IPS-20b (cell line): ENCODE data around the gene ARHGAP22.

Source experiments
- H3K27ac ChIP-seq: one replicate; pipeline ENCODE4 v1.5.1; 2013; ENCODE audit warnings: low read length
- H3K27me3 ChIP-seq: 2 replicates; pipeline ENCODE4 v1.6.1; 2013; ENCODE audit warnings: mild to moderate bottlenecking, low read length, inconsistent platforms; ENCODE audit not compliant: insufficient read depth
- H3K36me3 ChIP-seq: 2 replicates; pipeline ENCODE4 v1.6.1; 2013; ENCODE audit warnings: low read depth, mild to moderate bottlenecking, inconsistent platforms, low read length, moderate library complexity; ENCODE audit not compliant: insufficient read depth
- H3K4me1 ChIP-seq: 2 replicates; pipeline ENCODE4 v1.6.1; 2013; ENCODE audit warnings: mild to moderate bottlenecking, control low read depth, inconsistent platforms, low read length, moderate library complexity; ENCODE audit not compliant: insufficient read depth
- H3K4me3 ChIP-seq: 2 replicates; pipeline ENCODE4 v1.5.1; 2013; ENCODE audit warnings: mild to moderate bottlenecking, low read length, inconsistent platforms
- H3K9ac ChIP-seq: 2 replicates; pipeline ENCODE4 v1.6.1; 2013; ENCODE audit warnings: low read depth, mild to moderate bottlenecking, inconsistent platforms, low read length, moderate library complexity
- H3K9me3 ChIP-seq: 2 replicates; pipeline ENCODE4 v1.6.1; 2013; ENCODE audit warnings: mild to moderate bottlenecking, low read depth, low read length, inconsistent platforms; ENCODE audit not compliant: insufficient read depth

Gene ARHGAP22

DNA sequence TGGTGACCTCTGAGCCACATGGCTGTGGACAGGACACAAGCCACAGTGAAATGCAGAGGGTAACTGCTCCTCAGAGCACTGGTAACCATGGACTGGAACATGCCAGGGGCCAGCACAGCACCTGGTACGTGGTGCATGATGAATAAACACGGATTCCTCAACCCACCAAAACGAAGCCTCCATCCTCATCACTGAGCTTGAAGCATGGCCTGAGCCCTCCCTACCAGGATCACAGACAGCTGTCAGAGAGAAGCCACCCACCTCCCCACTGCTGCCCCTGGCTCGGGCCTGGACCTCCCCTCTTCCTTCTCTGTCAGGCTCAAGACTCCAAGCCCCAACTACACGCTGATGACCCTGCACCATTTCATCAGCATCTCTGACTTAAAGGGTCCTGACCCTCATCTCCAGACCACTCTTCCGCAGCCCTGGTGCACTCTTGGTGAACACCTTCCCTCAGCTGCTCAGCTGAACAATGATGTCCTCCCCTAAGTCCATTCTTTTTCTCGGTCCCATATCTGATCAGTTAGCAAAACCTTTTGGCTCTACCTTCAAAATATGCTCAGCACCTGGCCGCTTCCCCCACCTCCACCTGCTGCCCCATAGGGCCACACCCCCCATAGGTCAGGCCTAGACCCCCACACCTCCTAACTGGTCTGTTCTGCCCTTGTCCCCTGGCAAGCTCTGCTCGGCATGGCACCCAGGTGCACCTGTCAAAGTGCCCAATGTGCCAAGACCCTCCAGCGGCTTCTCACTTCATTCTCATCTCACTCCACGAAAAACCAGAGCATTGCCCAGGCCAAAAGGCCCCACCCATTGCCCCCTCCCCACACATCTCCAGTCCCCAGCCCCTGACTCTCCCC is 157.3 kb downstream of the ARHGAP22 start:
- peaks cover 5% of the 10 kb centered on the region; the same call in 1 of the 2 replicates for H3K36me3 ChIP-seq
- H3K9me3 ChIP-seq, result no peaks in the 10 kb centered on the region
- H3K4me1 ChIP-seq, result peaks cover 8% of the 10 kb centered on the region; the same call in 1 of the 2 replicates
- no peak overlapping the region for H3K9ac ChIP-seq
- H3K27me3 ChIP-seq, result no peaks in the 10 kb centered on the region
- H3K27ac ChIP-seq, result no peak overlapping the region
- H3K4me3 ChIP-seq, result no peak overlapping the region

DNA sequence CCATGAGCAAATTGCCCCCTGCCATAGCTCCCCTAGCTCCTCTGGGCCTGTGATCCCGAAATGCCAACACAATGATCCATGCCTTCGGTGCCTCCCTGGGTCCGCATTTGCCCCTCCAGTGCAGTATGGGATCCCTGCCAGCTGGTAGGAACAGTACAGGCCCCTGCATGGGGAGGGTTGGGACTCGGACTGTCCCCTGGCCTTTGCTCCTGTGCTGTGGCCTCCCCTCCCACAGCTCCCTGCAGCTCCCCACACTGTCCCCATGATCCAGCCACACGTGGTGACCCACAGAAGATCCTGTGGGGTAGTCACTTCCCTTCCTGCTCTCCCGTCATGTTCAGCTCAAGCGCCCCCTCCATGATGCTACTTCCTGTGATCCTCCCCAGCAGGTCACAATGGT is 158.1 kb downstream of the ARHGAP22 start:
- peaks cover 8% of the 10 kb centered on the region; the same call in 1 of the 2 replicates for H3K4me1 ChIP-seq
- H3K4me3 ChIP-seq, result no peak overlapping the region
- H3K27me3 ChIP-seq, result no peaks in the 10 kb centered on the region
- H3K9me3 ChIP-seq, result no peaks in the 10 kb centered on the region
- H3K9ac ChIP-seq, result no peak overlapping the region
- peaks cover 5% of the 10 kb centered on the region; the same call in 1 of the 2 replicates for H3K36me3 ChIP-seq
- no peak overlapping the region for H3K27ac ChIP-seq

DNA sequence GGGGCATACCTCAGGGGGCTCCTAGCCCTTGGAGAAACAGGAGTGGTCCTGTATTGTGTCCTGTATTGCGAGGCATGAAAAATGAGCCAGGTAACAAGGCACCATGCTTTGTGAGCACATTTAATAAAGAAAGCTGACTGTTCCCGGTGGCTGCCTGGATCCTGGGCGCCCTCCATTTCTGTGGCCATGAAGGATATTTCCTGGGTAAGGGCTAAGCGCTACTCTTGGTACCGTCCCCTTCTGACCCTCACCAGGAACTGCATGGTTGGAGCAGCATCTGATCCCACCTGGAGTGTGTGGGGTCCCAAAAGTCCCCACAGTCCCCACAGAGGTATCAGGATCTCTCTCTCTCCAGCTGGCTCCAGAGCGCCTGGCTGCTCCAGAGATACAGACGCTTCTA is 158.9 kb downstream of the ARHGAP22 start:
- H3K4me1 ChIP-seq, result peaks cover 8% of the 10 kb centered on the region; the same call in 1 of the 2 replicates
- peaks cover 5% of the 10 kb centered on the region; the same call in 1 of the 2 replicates for H3K36me3 ChIP-seq

DNA sequence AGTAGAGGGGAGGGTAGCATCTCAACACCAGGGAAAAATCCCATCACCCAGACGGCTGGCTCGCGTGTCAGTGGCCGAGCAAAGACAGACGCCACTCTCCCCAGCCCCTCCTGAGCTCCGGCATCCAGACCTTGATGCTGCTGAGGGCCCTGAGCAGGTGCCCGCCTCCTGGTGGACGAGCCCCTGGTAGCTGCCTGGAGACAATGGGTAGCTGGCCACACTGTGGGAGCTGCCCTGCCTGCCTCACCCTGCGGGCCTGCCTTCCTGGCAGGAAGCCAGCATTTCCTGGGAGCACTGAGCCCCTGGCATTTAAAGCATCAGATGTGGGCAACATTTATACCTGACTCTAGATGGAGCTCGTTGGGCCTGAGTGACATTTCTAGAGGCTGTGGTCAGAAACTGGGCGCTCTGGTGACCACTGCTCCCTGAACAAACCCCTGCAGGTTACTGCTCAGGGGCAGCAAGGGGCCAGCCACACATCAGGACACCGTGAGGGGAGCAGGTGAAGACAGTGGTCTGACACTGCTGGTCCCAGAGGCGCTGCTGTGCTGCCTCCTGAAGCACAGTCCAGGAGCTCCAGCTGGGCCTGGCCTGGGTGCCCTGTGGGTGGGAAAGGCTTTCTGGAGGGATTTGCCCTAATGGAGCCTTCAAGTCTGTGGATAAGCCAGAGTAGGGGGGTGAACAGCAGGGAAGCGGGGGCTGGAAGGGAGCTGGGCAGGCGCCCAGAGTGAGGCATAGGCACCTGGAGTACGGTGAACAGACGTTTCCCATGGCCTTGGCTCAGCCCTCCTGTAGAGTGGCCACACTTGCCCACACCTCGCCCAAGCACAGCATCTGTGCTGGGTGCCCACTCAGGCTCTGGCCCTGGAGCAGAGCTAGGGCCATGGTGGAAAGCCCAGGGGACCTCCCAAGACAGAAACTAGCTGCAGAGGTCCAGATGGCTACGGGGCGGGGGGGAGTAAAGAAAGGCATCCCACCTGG is 159.7 kb downstream of the ARHGAP22 start:
- peaks cover 5% of the 10 kb centered on the region; the same call in 1 of the 2 replicates for H3K36me3 ChIP-seq
- no peaks in the 10 kb centered on the region for H3K9me3 ChIP-seq
- H3K27ac ChIP-seq, result no peak overlapping the region
- H3K4me3 ChIP-seq, result no peak overlapping the region
- H3K4me1 ChIP-seq, result peaks cover 8% of the 10 kb centered on the region; the same call in 1 of the 2 replicates
- H3K9ac ChIP-seq, result no peak overlapping the region
- H3K27me3 ChIP-seq, result no peaks in the 10 kb centered on the region

More for the DNA sequence above, 158.9 kb downstream of the ARHGAP22 start:
- no peak overlapping the region for H3K9ac ChIP-seq
- H3K27ac ChIP-seq, result no peak overlapping the region
- H3K9me3 ChIP-seq, result no peaks in the 10 kb centered on the region
- H3K4me3 ChIP-seq, result no peak overlapping the region
- no peaks in the 10 kb centered on the region for H3K27me3 ChIP-seq

DNA sequence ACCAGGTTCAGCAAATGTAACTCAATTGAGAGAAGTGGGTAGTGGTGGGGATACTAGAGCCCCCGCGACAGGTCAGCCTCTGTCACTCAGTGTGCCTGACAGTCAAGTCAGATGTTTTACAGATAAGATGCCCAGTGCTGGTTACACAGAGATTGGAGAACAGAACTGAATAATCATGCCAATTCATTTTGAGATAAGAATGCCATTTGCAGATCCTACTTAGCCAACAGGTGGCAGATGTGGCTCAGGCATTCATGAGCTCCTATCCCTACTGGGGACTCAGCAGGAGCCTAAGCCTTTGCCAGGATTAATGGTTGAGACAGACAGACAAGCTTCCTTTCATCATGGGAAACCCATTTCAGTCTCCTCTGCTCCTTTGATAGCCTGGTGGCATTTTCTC is 160.6 kb downstream of the ARHGAP22 start:
- no peak overlapping the region for H3K27ac ChIP-seq
- no peaks in the 10 kb centered on the region for H3K9me3 ChIP-seq
- H3K4me1 ChIP-seq, result peaks cover 8% of the 10 kb centered on the region; the same call in 1 of the 2 replicates
- no peak overlapping the region for H3K9ac ChIP-seq
- no peaks in the 10 kb centered on the region for H3K27me3 ChIP-seq
- peaks cover 5% of the 10 kb centered on the region; the same call in 1 of the 2 replicates for H3K36me3 ChIP-seq
- no peak overlapping the region for H3K4me3 ChIP-seq

DNA sequence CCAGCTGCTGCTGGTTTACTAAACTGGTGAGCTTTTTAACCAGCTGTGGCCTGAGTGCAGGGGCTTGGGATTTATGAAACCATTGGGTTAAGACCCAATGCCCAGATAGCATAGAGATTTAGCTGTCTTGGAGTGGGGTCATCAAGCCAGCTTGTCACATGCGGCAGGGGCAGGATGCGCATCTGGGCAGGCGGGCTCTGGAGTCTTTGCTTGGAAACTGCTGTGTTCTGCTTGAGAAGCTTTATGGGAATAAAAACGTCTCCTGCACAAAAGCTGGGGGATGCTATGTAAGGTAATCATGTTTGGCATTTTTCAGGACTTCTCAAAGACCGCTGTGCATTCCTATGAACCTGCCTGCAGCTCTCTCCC is 162.1 kb downstream of the ARHGAP22 start:
- Histone ChIP-seq H3K27ac (no peak overlapping the region), H3K9me3 (no peaks in the 10 kb centered on the region), H3K36me3 (peaks cover 5% of the 10 kb centered on the region; the same call in 1 of the 2 replicates), H3K4me3 (no peak overlapping the region), H3K9ac (no peak overlapping the region), H3K4me1 (peaks cover 8% of the 10 kb centered on the region; the same call in 1 of the 2 replicates), H3K27me3 (no peaks in the 10 kb centered on the region)

DNA sequence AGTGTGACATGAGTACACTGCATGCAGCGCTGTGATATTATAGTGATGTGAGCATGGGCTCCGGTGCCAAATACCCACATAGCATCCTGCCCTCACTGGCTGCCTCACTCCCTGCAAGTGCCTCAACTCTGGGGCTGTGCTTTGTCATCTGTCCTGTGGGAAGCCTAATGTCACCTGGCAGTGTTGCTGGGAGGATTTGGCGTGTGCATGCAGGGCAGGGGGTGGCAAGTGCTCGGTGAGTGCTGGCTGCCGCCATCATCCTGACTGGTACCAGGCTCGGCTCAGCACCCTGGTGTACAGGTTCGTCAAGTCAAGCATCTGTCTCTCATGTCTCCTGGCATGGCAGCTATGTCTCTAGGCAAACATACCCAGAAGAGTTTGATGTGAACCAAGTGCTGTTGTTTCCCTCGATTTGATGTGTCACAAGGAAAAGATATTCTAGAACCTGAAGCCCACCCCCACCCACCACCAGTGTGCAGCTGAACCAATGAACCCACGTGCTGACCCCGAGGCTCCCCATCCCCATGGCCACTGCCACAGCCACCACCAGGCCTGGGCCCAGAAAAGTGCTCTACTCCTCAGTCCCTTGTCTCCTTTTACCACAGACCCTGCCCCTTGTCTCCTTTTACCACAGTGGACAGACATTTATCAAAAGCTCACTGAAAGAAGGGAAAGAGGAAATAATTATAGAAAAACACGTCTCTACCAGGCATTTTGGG is 162.6 kb downstream of the ARHGAP22 start:
- H3K9ac ChIP-seq, result no peak overlapping the region
- no peaks in the 10 kb centered on the region for H3K27me3 ChIP-seq

DNA sequence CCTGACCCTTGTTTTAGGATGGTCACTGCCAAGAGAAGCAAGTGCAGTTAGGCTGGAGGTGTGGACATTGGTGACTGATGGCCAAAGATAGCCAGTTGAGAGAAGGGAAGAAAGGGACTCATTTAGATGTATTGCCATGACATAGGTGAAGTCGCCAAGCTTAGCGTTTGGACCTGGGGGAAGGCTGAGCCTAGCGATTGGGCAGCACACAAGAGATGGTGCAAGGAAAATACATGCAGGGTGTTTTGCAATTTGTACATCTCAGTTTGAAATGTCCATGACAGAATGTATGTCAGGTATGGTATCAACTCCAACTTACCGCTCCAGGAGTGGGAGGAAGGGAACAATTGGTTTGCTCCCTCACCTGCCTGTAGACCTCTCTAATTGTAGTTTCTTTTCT is 164.1 kb downstream of the ARHGAP22 start:
- Histone ChIP-seq H3K4me3 (no peak overlapping the region), H3K27me3 (no peaks in the 10 kb centered on the region), H3K9me3 (no peaks in the 10 kb centered on the region), H3K36me3 (peaks cover 14% of the 10 kb centered on the region), H3K27ac (no peak overlapping the region), H3K9ac (no peak overlapping the region), H3K4me1 (peaks cover 8% of the 10 kb centered on the region; the same call in 1 of the 2 replicates)

More for the DNA sequence above, 162.6 kb downstream of the ARHGAP22 start:
- H3K4me1 ChIP-seq, result peaks cover 8% of the 10 kb centered on the region; the same call in 1 of the 2 replicates
- peaks cover 9% of the 10 kb centered on the region for H3K36me3 ChIP-seq
- H3K27ac ChIP-seq, result no peak overlapping the region
- no peak overlapping the region for H3K4me3 ChIP-seq
- no peaks in the 10 kb centered on the region for H3K9me3 ChIP-seq

DNA sequence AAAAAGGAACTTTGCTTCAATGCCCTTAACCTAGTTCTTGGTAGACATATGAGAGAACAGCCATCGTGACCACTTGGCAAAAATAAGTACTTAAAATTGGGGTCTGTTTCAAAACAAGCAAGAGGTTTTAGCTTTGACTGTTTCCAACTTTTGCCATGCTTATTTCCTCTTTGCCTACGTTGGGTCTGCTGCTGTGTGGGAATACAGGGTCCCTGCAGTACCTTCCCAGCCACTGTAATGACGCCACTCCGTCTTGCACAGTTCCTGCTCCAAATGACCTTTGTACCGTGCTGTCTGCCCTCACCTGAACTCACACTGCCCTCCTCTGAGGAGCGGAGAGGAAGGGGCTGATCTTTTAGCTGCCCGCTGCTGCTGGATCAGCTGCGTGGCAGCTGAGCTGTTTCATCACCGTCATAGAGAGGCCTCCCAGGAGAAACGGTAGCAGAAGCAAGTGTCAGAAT is 165.3 kb downstream of the ARHGAP22 start:
- no peak overlapping the region for H3K9ac ChIP-seq
- H3K36me3 ChIP-seq, result peaks cover 18% of the 10 kb centered on the region
- no peak overlapping the region for H3K27ac ChIP-seq
- no peaks in the 10 kb centered on the region for H3K9me3 ChIP-seq
- no peak overlapping the region for H3K4me3 ChIP-seq
- H3K4me1 ChIP-seq, result peaks cover 7% of the 10 kb centered on the region; the same call in 1 of the 2 replicates
- no peaks in the 10 kb centered on the region for H3K27me3 ChIP-seq

DNA sequence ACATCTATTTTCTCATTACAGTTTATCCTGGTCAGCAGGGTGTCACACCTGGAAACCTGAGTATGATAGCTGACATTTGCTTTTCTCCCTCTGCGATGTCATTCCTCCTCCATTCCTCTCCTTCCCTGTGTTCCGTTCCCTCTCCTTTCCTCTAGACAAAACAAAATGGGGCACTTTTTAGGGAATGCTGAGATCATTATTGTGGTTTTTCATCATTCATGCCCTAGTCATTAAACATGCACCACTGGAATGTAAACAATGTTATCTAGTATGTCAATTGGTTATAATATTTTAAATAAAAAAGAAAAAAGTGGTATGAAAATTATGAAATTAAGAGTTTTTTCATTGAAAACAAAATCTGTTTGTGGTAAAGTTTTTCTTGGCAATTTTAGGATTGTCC is 165.8 kb downstream of the ARHGAP22 start:
- H3K4me1 ChIP-seq, result peaks cover 1% of the 10 kb centered on the region; the same call in 1 of the 2 replicates
- peaks cover 22% of the 10 kb centered on the region for H3K36me3 ChIP-seq
- no peaks in the 10 kb centered on the region for H3K9me3 ChIP-seq
- H3K4me3 ChIP-seq, result no peak overlapping the region
- H3K9ac ChIP-seq, result no peak overlapping the region
- no peaks in the 10 kb centered on the region for H3K27me3 ChIP-seq
- H3K27ac ChIP-seq, result no peak overlapping the region

DNA sequence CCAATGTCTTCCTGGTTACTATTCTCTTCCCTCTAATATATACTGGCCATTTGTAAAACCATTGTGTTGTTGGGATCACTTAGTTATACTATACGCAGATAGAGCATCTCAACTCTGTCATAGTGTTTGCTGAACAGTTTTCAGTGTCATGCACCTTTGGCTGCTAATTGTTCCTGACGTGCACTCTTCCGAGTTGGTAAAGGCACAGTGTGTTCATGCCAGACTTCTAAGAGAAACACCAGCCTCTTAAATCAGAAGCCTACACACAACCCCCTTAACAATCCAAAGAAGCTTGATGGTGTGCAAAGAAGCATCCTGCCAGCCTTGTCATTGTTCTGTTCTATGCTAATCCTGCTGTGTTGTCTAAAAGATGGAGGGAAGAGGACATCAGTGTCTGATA is 167.3 kb downstream of the ARHGAP22 start:
- Histone ChIP-seq H3K27me3 (no peaks in the 10 kb centered on the region), H3K9ac (no peak overlapping the region), H3K27ac (no peak overlapping the region), H3K9me3 (no peaks in the 10 kb centered on the region), H3K36me3 (peaks cover 27% of the 10 kb centered on the region), H3K4me3 (no peak overlapping the region), H3K4me1 (no peaks in the 10 kb centered on the region)
